ENCODE results near the gene TBC1D4.

DNA sequence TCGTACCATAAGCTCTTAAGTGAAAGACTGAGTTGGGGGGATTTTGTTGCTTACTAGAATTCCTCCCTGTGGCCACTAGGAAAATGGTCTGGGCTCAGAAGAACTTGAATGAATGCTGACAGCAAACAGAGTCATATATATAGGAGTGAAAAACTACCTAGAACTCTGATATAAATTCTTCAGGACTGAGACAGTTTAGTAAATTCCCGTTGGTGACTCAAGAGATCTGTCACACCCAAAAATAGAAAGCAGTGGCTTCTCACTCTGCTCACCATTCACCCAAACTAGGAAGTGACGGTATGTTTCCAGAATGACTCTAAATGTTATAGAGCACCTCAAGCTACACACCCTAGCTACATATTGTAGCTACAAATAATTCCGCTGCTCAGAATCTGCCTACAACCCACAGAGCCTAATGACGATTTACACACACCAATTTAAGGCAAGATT, 116.2 kb downstream of the TBC1D4 start:
- TF ChIP-seq, protein P1, sequence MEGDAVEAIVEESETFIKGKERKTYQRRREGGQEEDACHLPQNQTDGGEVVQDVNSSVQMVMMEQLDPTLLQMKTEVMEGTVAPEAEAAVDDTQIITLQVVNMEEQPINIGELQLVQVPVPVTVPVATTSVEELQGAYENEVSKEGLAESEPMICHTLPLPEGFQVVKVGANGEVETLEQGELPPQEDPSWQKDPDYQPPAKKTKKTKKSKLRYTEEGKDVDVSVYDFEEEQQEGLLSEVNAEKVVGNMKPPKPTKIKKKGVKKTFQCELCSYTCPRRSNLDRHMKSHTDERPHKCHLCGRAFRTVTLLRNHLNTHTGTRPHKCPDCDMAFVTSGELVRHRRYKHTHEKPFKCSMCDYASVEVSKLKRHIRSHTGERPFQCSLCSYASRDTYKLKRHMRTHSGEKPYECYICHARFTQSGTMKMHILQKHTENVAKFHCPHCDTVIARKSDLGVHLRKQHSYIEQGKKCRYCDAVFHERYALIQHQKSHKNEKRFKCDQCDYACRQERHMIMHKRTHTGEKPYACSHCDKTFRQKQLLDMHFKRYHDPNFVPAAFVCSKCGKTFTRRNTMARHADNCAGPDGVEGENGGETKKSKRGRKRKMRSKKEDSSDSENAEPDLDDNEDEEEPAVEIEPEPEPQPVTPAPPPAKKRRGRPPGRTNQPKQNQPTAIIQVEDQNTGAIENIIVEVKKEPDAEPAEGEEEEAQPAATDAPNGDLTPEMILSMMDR (IDR thresholded peaks at IDR 0.05), result no peak
- TF ChIP-seq POLR2AphosphoS5 (IDR thresholded peaks at IDR 0.05) (no peak), POLR2A (IDR thresholded peaks at IDR 0.05) (no peak)

Measured in prostate gland (tissue), 2 donors.